HEK293 (cell line): ENCODE results near the gene GNGT1.

Experiments
- CTCF ChIA-PET: fragments of 350-600 bp; formaldehyde crosslinking; extraction: SDS; loops from one replicate; lab custom pipeline; 2021; ENCODE audit warnings: antibody characterized with exemption; lab: Yijun Ruan, JAX
- POLR2A ChIA-PET: fragments of 300-600 bp; formaldehyde crosslinking; extraction: SDS; loops from one replicate; lab custom pipeline; 2020; ENCODE audit warnings: antibody characterized with exemption, inconsistent platforms; lab: Yijun Ruan, JAX
- H3K27ac ChIP-seq: fragments of 200-500 bp; sonication (Bioruptor generic); 2 replicates; pipeline ENCODE4 v1.5.1; 2014; ENCODE audit warnings: low read depth, low read length, control low read depth, inconsistent platforms; ENCODE audit errors: extremely low read depth
- H3K36me3 ChIP-seq, 2 experiments: fragments of 200-500 bp in 1 of 2; sonication (Bioruptor generic) in 1 of 2; 1 replicate in 1 of 2; 2 replicates in 1 of 2; pipeline ENCODE4 v1.5.1; 2014 to 2017; ENCODE audit warnings: inconsistent platforms in 2 of 2, low read length in 2 of 2; ENCODE audit not compliant: control insufficient read depth in 2 of 2, insufficient read depth in 1 of 2
- H3K4me1 ChIP-seq: fragments of 200-500 bp; sonication (Bioruptor generic); 2 replicates; pipeline ENCODE4 v1.5.1; 2014; ENCODE audit warnings: mild to moderate bottlenecking, low read length, inconsistent platforms; ENCODE audit not compliant: control insufficient read depth, insufficient read depth
- H3K4me3 ChIP-seq: 2 replicates; pipeline ENCODE4 v1.5.1; 2011; ENCODE audit warnings: low read depth, mild to moderate bottlenecking, control low read depth, low read length, moderate library complexity
- H3K9me3 ChIP-seq: fragments of 200-500 bp; sonication (Bioruptor generic); 2 replicates; pipeline ENCODE4 v1.5.1; 2014; ENCODE audit warnings: low read depth, low read length, inconsistent platforms; ENCODE audit not compliant: control insufficient read depth, insufficient read depth
- GLIS2 ChIP-seq: fragments of 450-650 bp; formaldehyde crosslinking; IDR thresholded peaks from 2 replicates; pipeline ENCODE4 v1.5.1; 2016; ENCODE audit warnings: missing biosample characterization, missing genetic modification characterization
- KLF9 ChIP-seq: fragments of 450-650 bp; formaldehyde crosslinking; IDR thresholded peaks from 2 replicates; pipeline ENCODE4 v1.5.1; 2016; ENCODE audit warnings: missing biosample characterization, missing genetic modification characterization, low read depth
- MEIS1 ChIP-seq: sonication (generic); formaldehyde crosslinking; IDR thresholded peaks from 2 replicates; pipeline ENCODE4 v1.8.1; 2022; ENCODE audit warnings: missing genetic modification reagents, mild to moderate bottlenecking, borderline replicate concordance
- OVOL3 ChIP-seq: fragments of 450-650 bp; formaldehyde crosslinking; IDR thresholded peaks from 2 replicates; pipeline ENCODE4 v1.5.1; 2016; ENCODE audit warnings: missing biosample characterization, missing genetic modification characterization
- PRDM6 ChIP-seq: fragments of 450-650 bp; formaldehyde crosslinking; IDR thresholded peaks from 2 replicates; pipeline ENCODE4 v1.5.1; 2017; ENCODE audit warnings: missing biosample characterization, missing genetic modification characterization
- TCF7L2 ChIP-seq: IDR thresholded peaks from 2 replicates; pipeline ENCODE4 v1.6.1; 2011; ENCODE audit warnings: low read depth, mild to moderate bottlenecking, inconsistent platforms, low read length, moderate library complexity, borderline replicate concordance
- ZBTB17 ChIP-seq: fragments of 450-650 bp; formaldehyde crosslinking; IDR thresholded peaks from 2 replicates; pipeline ENCODE4 v1.5.1; 2016; ENCODE audit warnings: missing biosample characterization, missing genetic modification characterization
- ZBTB44 ChIP-seq: fragments of 450-650 bp; IDR thresholded peaks from 2 replicates; pipeline ENCODE4 v1.5.1; 2018; ENCODE audit warnings: missing biosample characterization, mild to moderate bottlenecking, missing genetic modification characterization
- ZBTB48 ChIP-seq: fragments of 450-650 bp; formaldehyde crosslinking; IDR thresholded peaks from 2 replicates; pipeline ENCODE4 v1.5.1; 2016; ENCODE audit warnings: missing biosample characterization, missing genetic modification characterization
- ZBTB8A ChIP-seq: fragments of 450-650 bp; formaldehyde crosslinking; IDR thresholded peaks from 2 replicates; pipeline ENCODE4 v1.5.1; 2016; ENCODE audit warnings: missing biosample characterization, missing genetic modification characterization
- ZFP41 ChIP-seq: fragments of 450-650 bp; formaldehyde crosslinking; IDR thresholded peaks from 2 replicates; pipeline ENCODE4 v1.5.1; 2016; ENCODE audit warnings: missing biosample characterization, missing genetic modification characterization, borderline replicate concordance
- ZNF138 ChIP-seq: fragments of 450-650 bp; formaldehyde crosslinking; IDR thresholded peaks from 2 replicates; pipeline ENCODE4 v1.5.1; 2016; ENCODE audit warnings: missing biosample characterization, missing genetic modification characterization, borderline replicate concordance
- ZNF214 ChIP-seq: fragments of 450-650 bp; formaldehyde crosslinking; IDR thresholded peaks from 2 replicates; pipeline ENCODE4 v1.5.1; 2017; ENCODE audit warnings: missing biosample characterization, mild to moderate bottlenecking, missing genetic modification characterization, borderline replicate concordance
- ZNF280C ChIP-seq: fragments of 450-650 bp; formaldehyde crosslinking; IDR thresholded peaks from 2 replicates; pipeline ENCODE4 v1.5.1; 2016; ENCODE audit warnings: missing biosample characterization, missing genetic modification characterization
- ZNF514 ChIP-seq: fragments of 450-650 bp; formaldehyde crosslinking; IDR thresholded peaks from 2 replicates; pipeline ENCODE4 v1.5.1; 2016; ENCODE audit warnings: missing biosample characterization, missing genetic modification characterization
- ZNF530 ChIP-seq: fragments of 450-650 bp; formaldehyde crosslinking; IDR thresholded peaks from 2 replicates; pipeline ENCODE4 v1.5.1; 2016; ENCODE audit warnings: low read depth, missing biosample characterization, missing genetic modification characterization
- ZNF544 ChIP-seq: fragments of 450-650 bp; formaldehyde crosslinking; IDR thresholded peaks from 2 replicates; pipeline ENCODE4 v1.5.0; 2017; ENCODE audit warnings: missing biosample characterization, missing genetic modification characterization
- ZSCAN23 ChIP-seq: fragments of 450-650 bp; formaldehyde crosslinking; IDR thresholded peaks from 2 replicates; pipeline ENCODE4 v1.5.1; 2016; ENCODE audit warnings: missing biosample characterization, missing genetic modification characterization
- ZSCAN4 ChIP-seq: fragments of 450-650 bp; formaldehyde crosslinking; IDR thresholded peaks from 2 replicates; pipeline ENCODE4 v1.5.1; 2017; ENCODE audit warnings: missing biosample characterization, missing genetic modification characterization
- ZXDB ChIP-seq: fragments of 450-650 bp; formaldehyde crosslinking; IDR thresholded peaks from 2 replicates; pipeline ENCODE4 v1.5.1; 2016; ENCODE audit warnings: missing biosample characterization, missing genetic modification characterization

Gene GNGT1

GRCh38 chr7:93926800-93927199 lies 20.4 kb downstream of the GNGT1 start:
- Histone ChIP-seq H3K9me3 (no peaks in the 10 kb centered on the region), H3K4me3 (no peak overlapping the region), H3K27ac (no peak overlapping the region), H3K36me3 (peaks cover 0 to 3% of the 10 kb centered on the region in 2 experiments; a peak in 1 of 3 replicates), H3K4me1 (peaks cover 8% of the 10 kb centered on the region)
- no peak for TF ChIP-seq ZFP41 (tag by site-specific recombination)
- no peak for TF ChIP-seq KLF9 (tag by site-specific recombination)
- TF ChIP-seq ZNF530 (tag by site-specific recombination), result no peak
- ChIA-PET CTCF (interaction anchor here (0.5 kb wide), 1 partner anchor 168 kb away, joined by 3 read pairs; no protein-coding TSS in a partner anchor), POLR2A (no interaction called here)

GRCh38 chr7:93927585-93927984 lies 21.2 kb downstream of the GNGT1 start:
- Histone ChIP-seq H3K27ac (no peak overlapping the region), H3K36me3 (peaks cover 0 to 3% of the 10 kb centered on the region in 2 experiments; a peak in 1 of 3 replicates), H3K9me3 (no peaks in the 10 kb centered on the region), H3K4me1 (peaks cover 7% of the 10 kb centered on the region), H3K4me3 (no peak overlapping the region)
- TF ChIP-seq ZNF280C (tag by site-specific recombination) (no peak), ZNF514 (tag by site-specific recombination) (no peak), ZSCAN23 (tag by site-specific recombination) (no peak), ZBTB8A (no peak), MEIS1 (no peak), ZNF214 (tag by site-specific recombination) (no peak), ZSCAN4 (tag by site-specific recombination) (no peak), OVOL3 (tag by site-specific recombination) (no peak)
- ChIA-PET CTCF (interaction anchor here (0.5 to 1.2 kb wide), 2 partner anchors 25 to 167 kb away, joined by 3 read pairs; no protein-coding TSS in a partner anchor), POLR2A (no interaction called here)

- Histone ChIP-seq H3K36me3 (no peaks in the 10 kb centered on the region), H3K4me3 (no peak overlapping the region), H3K27ac (no peak overlapping the region), H3K9me3 (no peaks in the 10 kb centered on the region), H3K4me1 (no peaks in the 10 kb centered on the region)
- ChIA-PET POLR2A (interaction anchor here (1.1 kb wide), 1 partner anchor 42 kb away, joined by 3 read pairs; the partner anchor contains the start of gene TFPI2), CTCF (no interaction called here)
- TF ChIP-seq GLIS2 (tag by site-specific recombination), result no peak
- no peak for TF ChIP-seq PRDM6 (tag by site-specific recombination)
- TF ChIP-seq TCF7L2, result no peak
- TF ChIP-seq ZNF138 (tag by site-specific recombination), result no peak
- TF ChIP-seq ZXDB (tag by site-specific recombination), result no peak
- no peak for TF ChIP-seq ZBTB17 (tag by site-specific recombination)
- no peak for TF ChIP-seq ZNF544 (tag by site-specific recombination)
- TF ChIP-seq ZBTB44 (tag by site-specific recombination), result no peak
- TF ChIP-seq ZBTB48 (tag by site-specific recombination), result no peak
These were observed 25.3 kb downstream of the GNGT1 start for GRCh38 chr7:93931655-93932054.
